K562 (cell line): ENCODE data around the gene PAX2. TPM values are rescaled to one million over a fixed set of nuclear protein-coding genes. Genes with fewer than 3 reads are reported as not detected.

Source experiments
- ATAC-seq: fragments of 200-7000 bp; cut with Tn5 transposase; 3 replicates; pipeline ENCODE4 v1.9.1; 2020; ENCODE audit warnings: moderate library complexity
- BruUV-seq: library from RNA; stranded (reverse); fragments of 400-500 nt; replicated peaks from 2 replicates; lab custom pipeline; 2021; lab: Mats Ljungman, UMichigan
- CTCF ChIA-PET: fragments of 300-600 bp; formaldehyde crosslinking; extraction: SDS; loops from one replicate; lab custom pipeline; 2021; ENCODE audit warnings: low intra/inter-chr PET ratio; lab: Yijun Ruan, JAX
- POLR2A ChIA-PET: fragments of 300-600, 350-650 bp; sonication (Branson Sonifier 250); formaldehyde crosslinking; extraction: SDS; loops from one replicate; lab custom pipeline; 2021; ENCODE audit warnings: antibody characterized with exemption, inconsistent platforms; lab: Yijun Ruan, JAX
- DNase-seq, 4 experiments: peaks; one replicate each; pipeline versions ENCODE4 v3.0.0 to v3.0.0-alpha.2; 2011 to 2018; ENCODE audit warnings: low spot score in 3 of 4, mixed read lengths in 3 of 4; ENCODE audit errors: extremely low read depth in 1 of 4
- FAIRE-seq: peaks from 2 replicates; lab custom pipeline; 2011; peaks lifted over from hg19 to GRCh38; lab: Jason Lieb, UNC
- H2AFZ ChIP-seq: 2 replicates; pipeline ENCODE4 v1.6.0; 2011; ENCODE audit warnings: low read depth, low read length, control low read depth, inconsistent platforms
- H3K27ac ChIP-seq: fragments of 200-600 bp; 3 replicates; pipeline ENCODE4 v1.8.0; 2011; ENCODE audit warnings: low read depth, mild to moderate bottlenecking, control low read depth, inconsistent platforms, low read length, moderate library complexity, mixed read lengths; ENCODE audit errors: extremely low read depth
- H3K27me3 ChIP-seq, 2 experiments: fragments of 300-600 bp in 1 of 2; 2 replicates in 1 of 2; 3 replicates in 1 of 2; pipeline versions ENCODE4 v1.6.0 to v1.8.0; 2011; ENCODE audit warnings: inconsistent platforms in 2 of 2, low read length in 2 of 2, mild to moderate bottlenecking in 1 of 2, mixed read lengths in 1 of 2, moderate library complexity in 1 of 2; ENCODE audit not compliant: control insufficient read depth in 2 of 2, insufficient read depth in 2 of 2
- H3K36me3 ChIP-seq: fragments of 300-600 bp; 3 replicates; pipeline ENCODE4 v1.8.0; 2011; ENCODE audit warnings: mild to moderate bottlenecking, low read length, inconsistent platforms; ENCODE audit not compliant: control insufficient read depth, insufficient read depth
- H3K4me1 ChIP-seq, 2 experiments: fragments of 200-600 bp in 1 of 2; replicated peaks in 1 of 2; 2 replicates in 1 of 2; 3 replicates in 1 of 2; pipeline versions ENCODE4 v1.5.1 to v1.8.0; 2011; ENCODE audit warnings: inconsistent platforms in 2 of 2, low read length in 2 of 2, mild to moderate bottlenecking in 1 of 2, mixed read lengths in 1 of 2, moderate library complexity in 1 of 2; ENCODE audit not compliant: control insufficient read depth in 2 of 2, insufficient read depth in 2 of 2
- H3K4me2 ChIP-seq: 2 replicates; pipeline ENCODE4 v1.6.1; 2011; ENCODE audit warnings: low read length, control low read depth, inconsistent platforms, mixed read lengths; ENCODE audit not compliant: insufficient read depth
- H3K4me3 ChIP-seq: fragments of 200-600 bp; sonication (generic), shearing (Covaris generic); 2 replicates; pipeline ENCODE4 v1.5.1; 2016; ENCODE audit warnings: control low read depth, inconsistent platforms
- H3K79me2 ChIP-seq: fragments of 200-600 bp; 3 replicates; pipeline ENCODE4 v1.8.0; 2011; ENCODE audit warnings: low read length, inconsistent platforms; ENCODE audit not compliant: control insufficient read depth, insufficient read depth
- H3K9ac ChIP-seq, 2 experiments: 2 replicates each; pipeline versions ENCODE4 v1.6.0 to v1.6.1; 2011; ENCODE audit warnings: low read depth in 2 of 2, low read length in 2 of 2, control low read depth in 1 of 2, inconsistent platforms in 1 of 2, mild to moderate bottlenecking in 1 of 2, mixed read lengths in 1 of 2; ENCODE audit not compliant: insufficient read depth in 1 of 2
- H3K9me1 ChIP-seq: one replicate; pipeline ENCODE4 v1.6.0; 2011; ENCODE audit warnings: inconsistent platforms, mild to moderate bottlenecking, low read length, moderate library complexity; ENCODE audit not compliant: control insufficient read depth, insufficient read depth
- H3K9me3 ChIP-seq: replicated peaks from 2 replicates; pipeline ENCODE4 v1.5.1; 2011; ENCODE audit warnings: low read depth, low read length, inconsistent platforms; ENCODE audit not compliant: control insufficient read depth, insufficient read depth
- H4K20me1 ChIP-seq: replicated peaks from 2 replicates; pipeline ENCODE4 v1.6.1; 2011; ENCODE audit warnings: low read length, inconsistent platforms, mixed read lengths; ENCODE audit not compliant: control insufficient read depth, insufficient read depth
- EP300 ChIP-seq: IDR thresholded peaks from 2 replicates; pipeline ENCODE4 v1.6.1; 2012; ENCODE audit warnings: low read length, improper control_type of control experiment
- FOXJ3 ChIP-seq: sonication (generic); formaldehyde crosslinking; IDR thresholded peaks from 2 replicates; pipeline ENCODE4 v1.4.0; 2020; ENCODE audit warnings: mild to moderate bottlenecking, missing genetic modification reagents
- HNRNPLL ChIP-seq: fragments of 200-400 bp; formaldehyde crosslinking; IDR thresholded peaks from 2 replicates; pipeline ENCODE4 v1.6.1; 2017; ENCODE audit warnings: low read length, low read depth, mild to moderate bottlenecking; ENCODE audit not compliant: poor library complexity, severe bottlenecking
- TAF1 ChIP-seq: IDR thresholded peaks from 2 replicates; pipeline ENCODE4 v1.6.1; 2011; ENCODE audit warnings: mild to moderate bottlenecking, low read length, moderate library complexity; ENCODE audit not compliant: insufficient read depth, control insufficient read depth, severe bottlenecking; ENCODE audit errors: extremely low read depth
- WGBS: fragments of 100-300 bp; shearing (Covaris generic); methylation state at CpG from one replicate; pipeline ENCODE4 v1.1.6; 2016; ENCODE audit warnings: low coverage, mixed read lengths; ENCODE audit not compliant: insufficient coverage; ENCODE audit errors: missing lambda C conversion rate; 5-methylcytosine and 5-hydroxymethylcytosine counted together
- in situ Hi-C: fragments of 300-500 bp; cut with MboI; formaldehyde crosslinking; loops from 4 replicates; pipeline ENCODE4 v1.15.0; 2018; ENCODE audit warnings: inconsistent platforms, mixed read lengths
- intact Hi-C: fragments of 100-400 bp; cut with micrococcal nuclease; formaldehyde crosslinking; loops from 2 replicates; pipeline ENCODE4 v1.14.2; 2022
- polyA plus RNA-seq, 8 experiments: library from polyadenylated mRNA; depleted of rRNA in 4 of 8; stranded (reverse) in 5 of 8; unstranded in 3 of 8; fragments of >200 nt; fragmentation: Nextera tagmentation in 2 of 8; fragmentation: Illumina TruSeq in 1 of 8; extraction: Ambion mirVana in 2 of 8; extraction: Trizol in 1 of 8; gene quantifications; 2 replicates each; pipeline versions ENCODE4 v1.2.1 to v1.2.3, GENCODE V29; 2011 to 2014; ENCODE audit warnings: inconsistent platforms in 1 of 8, missing spikeins in 1 of 8
- total RNA-seq, 7 experiments: library from RNA; depleted of rRNA in 6 of 7; stranded (reverse); fragments of >200 nt in 6 of 7; fragmentation: Illumina TruSeq in 2 of 7; extraction: Trizol in 2 of 7; gene quantifications; 2 replicates each; pipeline versions ENCODE4 v1.2.1 to v1.2.3, GENCODE V29; 2011 to 2021; ENCODE audit warnings: low replicate concordance in 1 of 7

PAX2 gene
- total and polyA plus RNA-seq, 9 of the 15 experiments (the other 6 are each of a cell fraction or from before 2014, with no cell fraction given): not detected

DNA sequence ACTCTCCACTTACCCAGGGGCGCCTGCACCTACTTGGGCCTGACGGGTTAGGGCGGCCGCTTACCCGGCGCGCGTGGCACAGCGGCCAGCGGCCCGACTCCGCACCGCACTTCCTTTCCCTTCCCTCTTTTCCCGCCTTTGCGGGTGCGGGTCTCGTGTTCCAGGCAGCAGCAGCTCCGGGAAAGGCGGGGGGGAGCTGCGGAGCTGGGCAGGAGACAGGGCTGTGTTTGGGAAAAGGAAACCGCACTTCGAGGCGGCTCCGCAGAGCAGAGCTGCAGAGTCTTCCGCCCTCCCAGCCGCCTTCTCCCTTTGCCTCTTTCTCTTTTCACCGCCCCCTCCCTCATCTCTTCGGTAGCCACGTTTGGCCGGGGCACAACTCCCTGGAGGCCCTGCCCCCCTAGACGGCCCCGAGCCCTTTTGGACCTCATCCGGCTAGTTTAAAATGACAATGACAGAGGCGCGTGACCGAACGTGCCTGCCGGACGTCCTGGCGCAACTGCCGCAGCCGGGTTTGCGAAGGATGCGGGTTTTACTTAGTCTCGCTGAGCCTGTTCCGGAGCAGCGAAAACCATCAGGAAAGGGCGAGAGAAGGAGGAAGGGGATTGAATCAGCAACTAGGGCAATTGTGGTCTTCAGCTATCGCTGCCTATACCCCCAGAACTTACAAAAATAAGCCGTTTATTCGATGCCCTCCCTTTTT lies 7.9 kb upstream of the PAX2 start:
- 5% methylated on average over 27 of the region's 51 CpGs for WGBS
- ATAC-seq (no peak), DNase-seq (no peak), FAIRE-seq (no peak)
- H3K9me1 ChIP-seq: no peaks in the 10 kb centered on the region
- H3K4me2 ChIP-seq: no peak overlapping the region
- H3K4me1 ChIP-seq: peaks cover 0 to 17% of the 10 kb centered on the region in 2 experiments; a peak in 2 of 5 replicates
- no TSS peak for BruUV-seq
- TF ChIP-seq HNRNPLL: peak; percentile 86
- TF ChIP-seq FOXJ3 (CRISPR knock-in tag): no peak
- TF ChIP-seq TAF1: no peak
- no peak for TF ChIP-seq EP300
- no peak overlapping the region for H2AFZ ChIP-seq
- no peak overlapping the region for H3K27ac ChIP-seq
- H3K4me3 ChIP-seq: no peak overlapping the region
- H3K79me2 ChIP-seq: no peaks in the 10 kb centered on the region
- no peaks in the 10 kb centered on the region for H3K9me3 ChIP-seq
- in situ Hi-C loops (no loop called here), intact Hi-C loops (no loop called here)
- peaks cover 4% of the 10 kb centered on the region; the same call in 1 of the 2 replicates for H4K20me1 ChIP-seq
- H3K9ac ChIP-seq: no peak overlapping the region; a peak in 1 of 4 replicates
- H3K36me3 ChIP-seq: no peaks in the 10 kb centered on the region
- ChIA-PET CTCF (interaction anchor here (0.7 kb wide), 1 partner anchor 176 kb away, joined by 3 read pairs; no protein-coding TSS in a partner anchor), POLR2A (interaction anchor here (0.6 kb wide), 1 partner anchor 135 kb away, joined by 4 read pairs; no protein-coding TSS in a partner anchor)
- H3K27me3 ChIP-seq: peaks cover 29 to 74% of the 10 kb centered on the region in 2 experiments; a peak in 4 of 5 replicates
